ENCODE measurements around the gene CSTF3. TPM values are rescaled to one million over a fixed set of nuclear protein-coding genes. Genes with fewer than 3 reads are reported as not detected.

The CSTF3 gene
- total RNA-seq, 1 experiment from 2014 or later: 68.3 TPM

DNA sequence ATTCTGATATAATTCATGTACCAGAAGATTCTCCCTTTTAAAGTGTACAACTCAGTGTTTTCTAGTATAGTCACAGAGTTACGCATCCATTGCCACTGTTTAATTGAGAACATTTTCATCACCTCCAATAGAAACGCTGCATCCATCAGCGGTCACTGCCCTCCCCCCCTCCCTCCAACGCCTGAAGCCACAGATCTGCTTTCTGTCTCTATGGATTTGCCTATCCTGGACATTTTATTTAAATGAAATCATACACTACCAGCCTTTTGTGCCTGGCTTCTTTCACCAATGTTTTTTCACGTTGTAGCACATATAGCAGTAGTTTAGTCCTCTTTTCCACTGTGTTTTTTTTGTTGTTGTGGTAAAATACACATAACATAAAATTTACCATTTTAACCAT lies 99.1 kb downstream of the CSTF3 start:
- Mint-ChIP-seq H3K36me3 (peaks cover 40% of the 10 kb centered on the region), H3K27me3 (ENCODE audit: low read depth) (no peaks in the 10 kb centered on the region), H3K27ac (no peak overlapping the region), H3K9me3 (no peaks in the 10 kb centered on the region), H3K4me3 (no peak overlapping the region), H3K4me1 (peaks cover 36% of the 10 kb centered on the region)
- ATAC-seq: no peak
- ChIA-PET CTCF (interaction anchor here (0.8 kb wide), 1 partner anchor 253 kb away, joined by 3 read pairs; no protein-coding TSS in a partner anchor), POLR2A (no interaction called here)
- no peak for DNase-seq (ENCODE audit: low spot score)
- no peak for TF ChIP-seq KAT7 (CRISPR knock-in tag; IDR thresholded peaks at IDR 0.05; ENCODE audit: borderline replicate concordance)
- TF ChIP-seq, protein P1, sequence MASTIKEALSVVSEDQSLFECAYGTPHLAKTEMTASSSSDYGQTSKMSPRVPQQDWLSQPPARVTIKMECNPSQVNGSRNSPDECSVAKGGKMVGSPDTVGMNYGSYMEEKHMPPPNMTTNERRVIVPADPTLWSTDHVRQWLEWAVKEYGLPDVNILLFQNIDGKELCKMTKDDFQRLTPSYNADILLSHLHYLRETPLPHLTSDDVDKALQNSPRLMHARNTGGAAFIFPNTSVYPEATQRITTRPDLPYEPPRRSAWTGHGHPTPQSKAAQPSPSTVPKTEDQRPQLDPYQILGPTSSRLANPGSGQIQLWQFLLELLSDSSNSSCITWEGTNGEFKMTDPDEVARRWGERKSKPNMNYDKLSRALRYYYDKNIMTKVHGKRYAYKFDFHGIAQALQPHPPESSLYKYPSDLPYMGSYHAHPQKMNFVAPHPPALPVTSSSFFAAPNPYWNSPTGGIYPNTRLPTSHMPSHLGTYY (CRISPR knock-in tag; IDR thresholded peaks at IDR 0.05): no peak

DNA sequence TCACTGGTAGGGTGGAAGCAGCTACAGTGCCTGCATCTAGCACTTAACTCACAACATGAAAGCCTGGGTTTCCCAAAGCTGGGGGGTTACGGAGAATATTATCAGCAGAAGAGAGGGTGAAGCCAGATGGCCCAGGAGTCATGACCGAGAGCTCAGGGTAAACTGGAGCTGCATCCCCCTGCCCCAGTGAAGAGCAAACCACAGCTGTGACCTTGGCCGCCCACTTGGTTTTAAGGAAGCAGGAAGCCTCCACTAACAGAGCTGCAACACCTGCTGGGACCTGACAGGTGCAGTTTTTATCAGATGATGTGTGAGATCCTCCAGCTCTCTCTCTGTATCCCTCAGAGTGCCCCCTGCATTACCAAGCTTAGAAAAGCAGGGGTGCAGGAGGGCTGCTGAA lies 101.0 kb downstream of the CSTF3 start:
- POLR2A ChIA-PET: interaction anchor here (0.6 kb wide), 1 partner anchor 45 kb away, joined by 4 read pairs; no protein-coding TSS in a partner anchor
- Mint-ChIP-seq H3K27me3 (ENCODE audit: low read depth) (no peaks in the 10 kb centered on the region), H3K4me3 (no peak overlapping the region), H3K4me1 (peaks cover 34% of the 10 kb centered on the region), H3K36me3 (peaks cover 35% of the 10 kb centered on the region), H3K27ac (peak overlapping the region; percentile 66), H3K9me3 (no peaks in the 10 kb centered on the region)
- CTCF ChIA-PET: interaction anchor here (0.7 to 1.1 kb wide), 3 partner anchors 21 to 251 kb away, joined by 3 read pairs; partner anchors contain the start of gene DEPDC7
- DNase-seq (ENCODE audit: low spot score) (no peak), ATAC-seq (no peak)
- TF ChIP-seq FOXP1 (CRISPR knock-in tag; IDR thresholded peaks at IDR 0.05; ENCODE audit: borderline replicate concordance): no peak
- no peak for TF ChIP-seq ZBTB21 (CRISPR knock-in tag; IDR thresholded peaks at IDR 0.05; ENCODE audit: borderline replicate concordance)

DNA sequence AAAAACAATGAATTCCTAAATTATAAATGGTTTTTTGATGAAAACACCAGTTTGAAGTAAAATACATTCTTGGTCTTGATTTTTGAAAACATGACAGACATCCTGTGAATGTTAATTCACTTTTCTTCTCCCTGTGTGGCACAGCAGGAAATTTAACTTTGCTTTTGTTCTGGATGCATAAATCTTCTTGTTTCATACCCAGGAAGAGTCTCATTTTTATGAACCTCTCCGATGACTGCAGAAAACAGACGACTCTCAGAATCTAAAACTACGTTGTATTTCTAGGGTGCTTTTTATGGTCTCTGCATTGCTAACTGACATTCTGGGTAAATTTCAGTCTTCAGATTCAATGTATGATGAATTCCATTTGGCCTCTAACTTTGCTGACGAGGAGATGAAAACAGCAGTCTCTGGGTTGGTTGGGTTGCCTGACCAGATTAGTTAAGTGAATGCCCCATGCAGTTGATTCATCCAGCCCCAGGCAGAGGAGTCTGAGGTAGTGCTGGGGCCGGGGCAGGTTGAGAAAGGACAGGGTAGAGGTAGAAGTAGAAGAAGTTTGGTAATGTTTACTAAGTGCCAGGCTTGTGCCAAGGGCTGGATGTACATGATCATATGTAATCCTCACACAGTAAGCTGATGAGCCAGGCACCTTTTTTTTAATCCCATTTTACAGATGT lies 101.8 kb downstream of the CSTF3 start:
- Mint-ChIP-seq H3K4me1 (peaks cover 31% of the 10 kb centered on the region), H3K9me3 (no peaks in the 10 kb centered on the region), H3K27ac (peak overlapping the region; percentile 66), H3K36me3 (peaks cover 39% of the 10 kb centered on the region), H3K4me3 (no peak overlapping the region), H3K27me3 (ENCODE audit: low read depth) (no peaks in the 10 kb centered on the region)
- ATAC-seq (peak; percentile 22; the same call in 1 of the 2 replicates), DNase-seq (ENCODE audit: low spot score) (no peak)
- CTCF ChIA-PET: no interaction called here
- POLR2A ChIA-PET: interaction anchor here (0.6 kb wide), 1 partner anchor 45 kb away, joined by 4 read pairs; no protein-coding TSS in a partner anchor
- TF ChIP-seq, protein P2, sequence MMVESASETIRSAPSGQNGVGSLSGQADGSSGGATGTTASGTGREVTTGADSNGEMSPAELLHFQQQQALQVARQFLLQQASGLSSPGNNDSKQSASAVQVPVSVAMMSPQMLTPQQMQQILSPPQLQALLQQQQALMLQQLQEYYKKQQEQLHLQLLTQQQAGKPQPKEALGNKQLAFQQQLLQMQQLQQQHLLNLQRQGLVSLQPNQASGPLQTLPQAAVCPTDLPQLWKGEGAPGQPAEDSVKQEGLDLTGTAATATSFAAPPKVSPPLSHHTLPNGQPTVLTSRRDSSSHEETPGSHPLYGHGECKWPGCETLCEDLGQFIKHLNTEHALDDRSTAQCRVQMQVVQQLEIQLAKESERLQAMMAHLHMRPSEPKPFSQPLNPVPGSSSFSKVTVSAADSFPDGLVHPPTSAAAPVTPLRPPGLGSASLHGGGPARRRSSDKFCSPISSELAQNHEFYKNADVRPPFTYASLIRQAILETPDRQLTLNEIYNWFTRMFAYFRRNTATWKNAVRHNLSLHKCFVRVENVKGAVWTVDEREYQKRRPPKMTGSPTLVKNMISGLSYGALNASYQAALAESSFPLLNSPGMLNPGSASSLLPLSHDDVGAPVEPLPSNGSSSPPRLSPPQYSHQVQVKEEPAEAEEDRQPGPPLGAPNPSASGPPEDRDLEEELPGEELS (CRISPR knock-in tag; IDR thresholded peaks at IDR 0.05): no peak
- no peak for TF ChIP-seq MYBL2 (CRISPR knock-in tag; IDR thresholded peaks at IDR 0.05)
- TF ChIP-seq ZNF232 (CRISPR knock-in tag; IDR thresholded peaks at IDR 0.05): no peak
- TF ChIP-seq, protein P3, sequence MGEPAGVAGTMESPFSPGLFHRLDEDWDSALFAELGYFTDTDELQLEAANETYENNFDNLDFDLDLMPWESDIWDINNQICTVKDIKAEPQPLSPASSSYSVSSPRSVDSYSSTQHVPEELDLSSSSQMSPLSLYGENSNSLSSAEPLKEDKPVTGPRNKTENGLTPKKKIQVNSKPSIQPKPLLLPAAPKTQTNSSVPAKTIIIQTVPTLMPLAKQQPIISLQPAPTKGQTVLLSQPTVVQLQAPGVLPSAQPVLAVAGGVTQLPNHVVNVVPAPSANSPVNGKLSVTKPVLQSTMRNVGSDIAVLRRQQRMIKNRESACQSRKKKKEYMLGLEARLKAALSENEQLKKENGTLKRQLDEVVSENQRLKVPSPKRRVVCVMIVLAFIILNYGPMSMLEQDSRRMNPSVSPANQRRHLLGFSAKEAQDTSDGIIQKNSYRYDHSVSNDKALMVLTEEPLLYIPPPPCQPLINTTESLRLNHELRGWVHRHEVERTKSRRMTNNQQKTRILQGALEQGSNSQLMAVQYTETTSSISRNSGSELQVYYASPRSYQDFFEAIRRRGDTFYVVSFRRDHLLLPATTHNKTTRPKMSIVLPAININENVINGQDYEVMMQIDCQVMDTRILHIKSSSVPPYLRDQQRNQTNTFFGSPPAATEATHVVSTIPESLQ (CRISPR knock-in tag; IDR thresholded peaks at IDR 0.05): no peak
- TF ChIP-seq, protein P4, sequence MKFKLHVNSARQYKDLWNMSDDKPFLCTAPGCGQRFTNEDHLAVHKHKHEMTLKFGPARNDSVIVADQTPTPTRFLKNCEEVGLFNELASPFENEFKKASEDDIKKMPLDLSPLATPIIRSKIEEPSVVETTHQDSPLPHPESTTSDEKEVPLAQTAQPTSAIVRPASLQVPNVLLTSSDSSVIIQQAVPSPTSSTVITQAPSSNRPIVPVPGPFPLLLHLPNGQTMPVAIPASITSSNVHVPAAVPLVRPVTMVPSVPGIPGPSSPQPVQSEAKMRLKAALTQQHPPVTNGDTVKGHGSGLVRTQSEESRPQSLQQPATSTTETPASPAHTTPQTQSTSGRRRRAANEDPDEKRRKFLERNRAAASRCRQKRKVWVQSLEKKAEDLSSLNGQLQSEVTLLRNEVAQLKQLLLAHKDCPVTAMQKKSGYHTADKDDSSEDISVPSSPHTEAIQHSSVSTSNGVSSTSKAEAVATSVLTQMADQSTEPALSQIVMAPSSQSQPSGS (CRISPR knock-in tag; IDR thresholded peaks at IDR 0.05; ENCODE audit: borderline replicate concordance, low read depth): no peak
- no peak for TF ChIP-seq ELF4 (CRISPR knock-in tag; IDR thresholded peaks at IDR 0.05; ENCODE audit: low read depth)

DNA sequence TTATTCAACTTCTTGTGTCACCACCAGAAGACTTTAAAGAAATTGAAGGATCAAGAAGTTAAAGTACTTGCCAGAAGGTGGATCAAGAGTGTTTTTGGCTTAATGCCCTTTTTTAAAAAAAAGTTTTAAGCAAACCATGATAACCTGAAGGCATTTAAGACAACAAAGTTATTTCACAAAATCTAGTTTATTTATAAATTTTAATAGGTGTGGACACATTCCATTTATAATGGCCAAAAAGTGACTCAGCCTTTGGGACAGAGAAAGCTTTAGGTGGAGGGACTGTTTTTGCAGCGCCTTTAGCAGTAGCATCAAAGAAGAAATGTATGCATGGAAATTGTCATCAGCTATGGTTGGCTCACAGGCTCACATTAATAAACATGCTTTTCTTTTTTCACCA lies 104.0 kb downstream of the CSTF3 start:
- no peak for ATAC-seq
- Mint-ChIP-seq H3K27ac (peak overlapping the region; percentile 81; the same call in 1 of the 2 replicates), H3K4me3 (no peak overlapping the region), H3K9me3 (no peaks in the 10 kb centered on the region), H3K36me3 (peaks cover 30% of the 10 kb centered on the region), H3K4me1 (peaks cover 20% of the 10 kb centered on the region), H3K27me3 (ENCODE audit: low read depth) (no peaks in the 10 kb centered on the region)
- ChIA-PET CTCF (interaction anchor here (1.0 kb wide), 1 partner anchor 8 kb away, joined by 5 read pairs; no protein-coding TSS in a partner anchor), POLR2A (no interaction called here)
- no peak for TF ChIP-seq FOXK1 (CRISPR knock-in tag; IDR thresholded peaks at IDR 0.05)
- TF ChIP-seq ZNF423 (CRISPR knock-in tag; IDR thresholded peaks at IDR 0.05): no peak
- no peak for TF ChIP-seq FOXP1 (CRISPR knock-in tag; IDR thresholded peaks at IDR 0.05; ENCODE audit: borderline replicate concordance)
- TF ChIP-seq ZNF232 (CRISPR knock-in tag; IDR thresholded peaks at IDR 0.05): no peak
- TF ChIP-seq, protein P1 (CRISPR knock-in tag; IDR thresholded peaks at IDR 0.05): no peak
- TF ChIP-seq MYBL2 (CRISPR knock-in tag; IDR thresholded peaks at IDR 0.05): no peak
- no peak for TF ChIP-seq NR1H2 (CRISPR knock-in tag; IDR thresholded peaks at IDR 0.05)
- TF ChIP-seq FOXJ3 (CRISPR knock-in tag; IDR thresholded peaks at IDR 0.05; ENCODE audit: borderline replicate concordance): no peak
- DNase-seq (ENCODE audit: low spot score): no peak

Measured in WTC11 (cell line).